ENCODE measurements around the gene SCFD2.

DNA sequence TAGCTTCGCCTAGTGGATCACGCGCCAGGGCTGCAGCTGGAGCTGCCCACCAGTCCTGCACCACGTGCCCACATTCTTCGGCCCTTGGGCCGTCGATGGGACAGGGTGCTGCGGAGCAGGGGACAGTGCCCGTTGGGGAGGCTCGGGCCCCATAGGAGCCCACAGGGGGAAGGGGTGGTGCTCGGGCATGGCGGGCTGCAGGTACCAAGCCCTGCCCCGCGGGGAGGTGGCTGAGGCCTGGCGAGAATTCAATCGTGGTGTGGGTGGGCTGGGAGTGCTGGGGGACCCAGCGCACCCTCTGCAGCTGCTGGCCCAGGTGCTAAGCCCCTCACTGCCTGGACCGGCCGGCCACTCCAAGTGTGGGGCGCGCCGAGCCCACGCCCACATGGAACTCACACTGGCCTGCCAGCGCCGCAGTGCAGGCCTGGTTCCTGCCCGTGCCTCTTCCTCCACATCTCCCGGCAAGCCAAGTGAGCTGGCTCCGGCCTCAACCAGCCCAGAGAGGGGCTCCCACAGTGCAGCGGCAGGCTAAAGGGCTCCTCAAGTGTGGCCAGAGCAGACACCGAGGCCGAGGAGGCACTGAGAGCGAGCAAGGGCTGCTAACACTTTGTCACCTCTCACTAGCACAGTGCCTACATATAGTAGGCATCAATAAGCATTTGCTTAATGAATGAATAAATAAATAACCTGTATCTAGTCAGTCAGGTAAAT, 11.7 kb downstream of the SCFD2 start:
- TF ChIP-seq, protein P1, sequence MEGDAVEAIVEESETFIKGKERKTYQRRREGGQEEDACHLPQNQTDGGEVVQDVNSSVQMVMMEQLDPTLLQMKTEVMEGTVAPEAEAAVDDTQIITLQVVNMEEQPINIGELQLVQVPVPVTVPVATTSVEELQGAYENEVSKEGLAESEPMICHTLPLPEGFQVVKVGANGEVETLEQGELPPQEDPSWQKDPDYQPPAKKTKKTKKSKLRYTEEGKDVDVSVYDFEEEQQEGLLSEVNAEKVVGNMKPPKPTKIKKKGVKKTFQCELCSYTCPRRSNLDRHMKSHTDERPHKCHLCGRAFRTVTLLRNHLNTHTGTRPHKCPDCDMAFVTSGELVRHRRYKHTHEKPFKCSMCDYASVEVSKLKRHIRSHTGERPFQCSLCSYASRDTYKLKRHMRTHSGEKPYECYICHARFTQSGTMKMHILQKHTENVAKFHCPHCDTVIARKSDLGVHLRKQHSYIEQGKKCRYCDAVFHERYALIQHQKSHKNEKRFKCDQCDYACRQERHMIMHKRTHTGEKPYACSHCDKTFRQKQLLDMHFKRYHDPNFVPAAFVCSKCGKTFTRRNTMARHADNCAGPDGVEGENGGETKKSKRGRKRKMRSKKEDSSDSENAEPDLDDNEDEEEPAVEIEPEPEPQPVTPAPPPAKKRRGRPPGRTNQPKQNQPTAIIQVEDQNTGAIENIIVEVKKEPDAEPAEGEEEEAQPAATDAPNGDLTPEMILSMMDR (IDR thresholded peaks at IDR 0.05 in 4 of 5, conservative IDR thresholded peaks at IDR 0.05 in 1 of 5): no peak
- TF ChIP-seq POLR2A (IDR thresholded peaks at IDR 0.05): no peak
